WTC11 (cell line): ENCODE data around the gene SRC. TPM values are rescaled to one million over a fixed set of nuclear protein-coding genes. Genes with fewer than 3 reads are reported as not detected.

Experiments used
- ATAC-seq: fragments of 200-7000 bp; cut with Tn5 transposase; 2 replicates; pipeline ENCODE4 v1.10.0; 2021; ENCODE audit warnings: mild to moderate bottlenecking, moderate library complexity
- CTCF ChIA-PET: fragments of 300-600 bp; sonication (Branson Sonifier 250); formaldehyde crosslinking; loops from one replicate; lab custom pipeline; 2021; ENCODE audit warnings: antibody characterized with exemption; lab: Charles Lee
- POLR2A ChIA-PET: fragments of 350-600 bp; sonication (Branson Sonifier 250); formaldehyde crosslinking; loops from one replicate; lab custom pipeline; 2021; ENCODE audit warnings: antibody characterized with exemption; lab: Charles Lee
- DNase-seq: peaks from one replicate; pipeline ENCODE4 v3.0.0; 2021; ENCODE audit warnings: low spot score
- H3K27ac Mint-ChIP-seq: 2 replicates; pipeline ENCODE4 v1.8.0; 2021; ENCODE audit warnings: mixed read lengths
- H3K27me3 Mint-ChIP-seq: 2 replicates; pipeline ENCODE4 v1.8.0; 2021; ENCODE audit warnings: low read depth, mild to moderate bottlenecking, moderate library complexity, mixed read lengths
- H3K36me3 Mint-ChIP-seq: 2 replicates; pipeline ENCODE4 v1.8.0; 2021; ENCODE audit warnings: mixed read lengths
- H3K4me1 Mint-ChIP-seq: 2 replicates; pipeline ENCODE4 v1.8.0; 2022; ENCODE audit warnings: mixed read lengths
- H3K4me3 Mint-ChIP-seq: 2 replicates; pipeline ENCODE4 v1.8.0; 2021; ENCODE audit warnings: mild to moderate bottlenecking, moderate library complexity, mixed read lengths
- H3K9me3 Mint-ChIP-seq: 2 replicates; pipeline ENCODE4 v1.8.0; 2021; ENCODE audit warnings: mixed read lengths
- ARID4B ChIP-seq: sonication (generic); formaldehyde crosslinking; IDR thresholded peaks from 2 replicates; pipeline ENCODE4 v1.8.0; 2023; ENCODE audit warnings: missing genetic modification reagents, mild to moderate bottlenecking, borderline replicate concordance
- ATF2 ChIP-seq: sonication (generic); formaldehyde crosslinking; IDR thresholded peaks from 2 replicates; pipeline ENCODE4 v1.8.1; 2022; ENCODE audit warnings: low read depth, missing genetic modification reagents, borderline replicate concordance
- ATF3 ChIP-seq: sonication (generic); formaldehyde crosslinking; conservative IDR thresholded peaks from 2 replicates; pipeline ENCODE4 v1.8.1; 2022; ENCODE audit warnings: mild to moderate bottlenecking, missing genetic modification reagents
- CDX4 ChIP-seq: fragments of 250-450 bp; sonication (Bioruptor Pico); IDR thresholded peaks from 2 replicates; pipeline ENCODE4 v1.9.0; 2021; ENCODE audit warnings: moderate library complexity, mild to moderate bottlenecking, inconsistent platforms, borderline replicate concordance
- GABPB1 ChIP-seq: sonication (generic); formaldehyde crosslinking; IDR thresholded peaks from 2 replicates; pipeline ENCODE4 v1.8.1; 2023; ENCODE audit warnings: mild to moderate bottlenecking, missing genetic modification reagents
- HMGA2 ChIP-seq: fragments of 250-450 bp; sonication (Bioruptor Pico); IDR thresholded peaks from 2 replicates; pipeline ENCODE4 v1.4.0; 2021; ENCODE audit warnings: mild to moderate bottlenecking, moderate library complexity
- IRF1 ChIP-seq: sonication (generic); formaldehyde crosslinking; IDR thresholded peaks from 2 replicates; pipeline ENCODE4 v1.8.0; 2023; ENCODE audit warnings: missing genetic modification reagents
- PRDM15 ChIP-seq: sonication (generic); formaldehyde crosslinking; IDR thresholded peaks from 2 replicates; pipeline ENCODE4 v1.8.0; 2022; ENCODE audit warnings: missing genetic modification reagents
- PREB ChIP-seq: sonication (generic); formaldehyde crosslinking; IDR thresholded peaks from 2 replicates; pipeline ENCODE4 v1.8.1; 2022; ENCODE audit warnings: mild to moderate bottlenecking, missing genetic modification reagents, moderate library complexity, borderline replicate concordance
- PRRX2 ChIP-seq: fragments of 250-450 bp; sonication (Bioruptor Pico); IDR thresholded peaks from 2 replicates; pipeline ENCODE4 v1.8.0; 2021; ENCODE audit warnings: mild to moderate bottlenecking
- SMAD4 ChIP-seq: sonication (generic); formaldehyde crosslinking; IDR thresholded peaks from 2 replicates; pipeline ENCODE4 v1.8.0; 2022; ENCODE audit warnings: mild to moderate bottlenecking, missing genetic modification reagents
- TCF7 ChIP-seq: sonication (generic); formaldehyde crosslinking; IDR thresholded peaks from 2 replicates; pipeline ENCODE4 v1.8.0; 2022; ENCODE audit warnings: mild to moderate bottlenecking, low read depth, missing genetic modification reagents, moderate library complexity
- USF1 ChIP-seq: sonication (generic); formaldehyde crosslinking; IDR thresholded peaks from 2 replicates; pipeline ENCODE4 v1.8.0; 2022; ENCODE audit warnings: mild to moderate bottlenecking, missing genetic modification reagents
- ZNF121 ChIP-seq: sonication (generic); formaldehyde crosslinking; IDR thresholded peaks from 2 replicates; pipeline ENCODE4 v1.8.0; 2023; ENCODE audit warnings: missing genetic modification reagents
- ZNF263 ChIP-seq: sonication (generic); formaldehyde crosslinking; IDR thresholded peaks from 2 replicates; pipeline ENCODE4 v1.8.1; 2022; ENCODE audit warnings: low read depth, mild to moderate bottlenecking, moderate library complexity, missing genetic modification reagents
- ZNF317 ChIP-seq: sonication (generic); formaldehyde crosslinking; IDR thresholded peaks from 2 replicates; pipeline ENCODE4 v1.8.1; 2023; ENCODE audit warnings: low read depth, mild to moderate bottlenecking, moderate library complexity, missing genetic modification reagents, borderline replicate concordance
- total RNA-seq: library from RNA; stranded (reverse); gene quantifications from 3 replicates; pipeline ENCODE4 v1.2.3, GENCODE V29; 2021

The SRC gene
- total RNA-seq, 1 experiment from 2014 or later: 33.3 TPM

- TF ChIP-seq GABPB1 (CRISPR knock-in tag) (no peak), ZNF263 (CRISPR knock-in tag) (no peak)
Measured at GRCh38 chr20:37376324-37376723, 30.4 kb downstream of the SRC start (continued).

GRCh38 chr20:37376791-37377190 is 30.9 kb downstream of the SRC start:
- no peak for TF ChIP-seq ARID4B (CRISPR knock-in tag)
- no peak for TF ChIP-seq ATF2
- TF ChIP-seq USF1: no peak
- TF ChIP-seq PRRX2: no peak
- TF ChIP-seq ATF3 (CRISPR knock-in tag): no peak
- no peak for TF ChIP-seq PRDM15 (CRISPR knock-in tag)
- TF ChIP-seq TCF7 (CRISPR knock-in tag): no peak
- no peak for TF ChIP-seq PREB (CRISPR knock-in tag)
- no peak for TF ChIP-seq CDX4 (CRISPR knock-in tag)
- no peak for TF ChIP-seq ZNF121 (CRISPR knock-in tag)
- no peak for TF ChIP-seq IRF1 (CRISPR knock-in tag)
- no peak for TF ChIP-seq SMAD4 (CRISPR knock-in tag)
- TF ChIP-seq HMGA2 (CRISPR knock-in tag): no peak
- TF ChIP-seq ZNF317 (CRISPR knock-in tag): no peak
- TF ChIP-seq, all 79 proteins: peak for 0
- POLR2A ChIA-PET: interaction anchor here (1.2 kb wide), 1 partner anchor 12 kb away, joined by 3 read pairs; no protein-coding TSS in a partner anchor
- no peak overlapping the region for H3K27ac Mint-ChIP-seq
- no peak for DNase-seq
- no peaks in the 10 kb centered on the region for H3K9me3 Mint-ChIP-seq
- no peaks in the 10 kb centered on the region; the same call in 1 of the 2 replicates for H3K36me3 Mint-ChIP-seq
- H3K4me1 Mint-ChIP-seq: peaks cover 10% of the 10 kb centered on the region
- H3K27me3 Mint-ChIP-seq: no peaks in the 10 kb centered on the region
- H3K4me3 Mint-ChIP-seq: no peak overlapping the region
- ATAC-seq: no peak
- CTCF ChIA-PET: no interaction called here
